ENCODE measurements around the gene APOBEC3A.
"Not testable (repeated sequence)": the region's sequence is repeated elsewhere in the genome, so short reads cannot be mapped to it uniquely, and the experiment has no call there.

APOBEC3A gene

GRCh38 chr22:38981992-38982927 lies 24.9 kb downstream of the APOBEC3A start, which contains the start of gene APOBEC3B:
TSS of gene APOBEC3B (plus strand) at chr22:38982347. CDS start at chr22:38982454, 107 bp downstream.
- peak; percentile 61 for DNase-seq (ENCODE audit: low read depth)

GRCh38 chr22:38984224-38984623 lies 26.8 kb downstream of the APOBEC3A start:
- DNase-seq (ENCODE audit: low read depth): no peak

- peak; percentile 84 for DNase-seq (ENCODE audit: low read depth)
Measured at GRCh38 chr22:38984784-38985757, 27.7 kb downstream of the APOBEC3A start.

DNA sequence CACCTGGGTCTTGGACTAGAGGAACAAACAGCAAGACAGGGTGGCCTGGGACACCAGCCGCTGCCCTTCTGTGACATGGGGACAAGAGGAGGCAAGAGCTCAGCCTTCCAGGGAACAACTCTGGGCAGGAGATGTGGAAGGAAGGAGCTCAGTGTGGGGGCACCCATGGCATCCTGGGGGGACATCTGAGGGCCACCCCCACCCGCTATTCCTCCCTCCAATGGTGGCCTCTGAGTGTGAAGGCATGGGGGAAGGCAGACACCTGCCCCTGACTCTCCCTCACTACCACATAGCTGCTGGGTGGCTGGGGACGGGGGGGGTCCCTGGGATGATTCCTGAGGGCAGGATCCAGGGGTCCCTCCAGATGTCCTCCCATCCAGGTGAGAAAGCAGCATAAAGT lies 29.2 kb downstream of the APOBEC3A start:
- DNase-seq (ENCODE audit: low read depth): no peak

GRCh38 chr22:38987171-38987895 lies 29.9 kb downstream of the APOBEC3A start:
- no peak for DNase-seq (ENCODE audit: low read depth)

GRCh38 chr22:38989466-38989865 lies 32.1 kb downstream of the APOBEC3A start:
- no peak for DNase-seq (ENCODE audit: low read depth)

GRCh38 chr22:38992871-38993371 lies 35.5 kb downstream of the APOBEC3A start:
- DNase-seq (ENCODE audit: low read depth): not testable (repeated sequence)

DNA sequence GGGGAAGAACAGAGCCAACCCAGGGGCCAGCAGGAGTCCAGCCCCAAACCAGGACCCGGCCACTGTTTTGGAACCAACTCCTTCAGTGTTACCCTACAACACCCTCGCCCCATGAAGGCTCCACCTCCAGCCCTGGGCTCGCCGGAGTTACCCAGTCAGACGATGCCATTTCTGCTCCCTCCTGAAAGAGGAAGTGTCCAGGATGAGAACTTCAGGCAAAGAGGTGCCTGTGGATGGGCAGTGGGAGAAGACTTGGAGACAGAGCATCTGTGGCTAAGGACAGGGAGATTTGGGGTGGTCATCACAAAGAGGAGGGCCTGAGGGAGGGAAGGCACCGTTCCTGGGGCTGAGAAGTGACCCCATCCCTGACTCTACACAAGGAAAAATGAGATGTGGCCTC lies 38.7 kb downstream of the APOBEC3A start:
- no peak for DNase-seq (ENCODE audit: low read depth)

- DNase-seq (ENCODE audit: low read depth): no peak
Measured at GRCh38 chr22:38997518-38997917, 40.1 kb downstream of the APOBEC3A start.

DNA sequence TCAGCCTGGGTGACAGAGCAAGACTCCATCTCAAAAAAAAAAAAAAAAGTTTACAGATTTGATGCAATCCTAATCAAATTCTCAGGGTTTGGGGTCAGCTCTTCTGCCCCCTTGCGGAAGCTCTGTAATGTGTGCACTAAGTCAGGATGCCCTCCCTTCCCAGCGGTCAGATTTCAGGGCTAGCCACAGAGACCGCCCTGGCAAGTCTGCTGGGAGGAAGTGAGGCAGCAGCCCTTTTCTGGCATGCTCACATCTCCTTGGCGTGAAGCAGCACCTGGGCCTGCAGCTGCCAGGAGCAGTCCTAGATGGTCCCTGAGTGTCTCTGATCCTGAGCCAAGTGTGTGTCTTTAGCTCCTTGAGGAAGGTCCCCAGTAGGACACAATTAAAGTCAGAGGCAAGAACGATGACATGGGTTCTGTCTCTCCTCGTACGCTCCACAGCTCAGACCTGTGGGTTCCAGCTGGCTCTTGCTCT lies 45.8 kb downstream of the APOBEC3A start:
- DNase-seq (ENCODE audit: low read depth): peak; percentile 50

DNA sequence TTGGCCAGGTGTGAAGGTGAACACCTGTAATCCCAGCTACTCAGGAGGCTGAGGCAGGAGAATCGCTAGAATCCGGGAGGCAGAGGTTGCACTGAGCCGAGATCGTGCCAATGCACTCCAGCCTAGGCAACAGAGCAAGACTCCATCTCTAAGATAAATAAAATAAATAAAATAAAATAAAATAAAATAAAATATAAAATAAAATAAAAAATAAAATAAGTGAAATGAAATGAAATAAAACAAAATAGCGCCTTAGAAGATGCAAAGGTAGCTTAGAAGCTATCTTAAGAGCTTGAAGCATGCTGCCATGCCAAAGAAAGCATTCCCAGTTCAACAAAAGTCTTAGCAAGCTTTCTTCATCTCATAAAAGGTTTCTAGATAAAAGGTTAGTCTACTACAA lies 49.8 kb downstream of the APOBEC3A start:
- no peak for DNase-seq (ENCODE audit: low read depth)

- DNase-seq (ENCODE audit: low read depth): not testable (repeated sequence)
Measured at GRCh38 chr22:39008271-39008850, 51.0 kb downstream of the APOBEC3A start.

DNA sequence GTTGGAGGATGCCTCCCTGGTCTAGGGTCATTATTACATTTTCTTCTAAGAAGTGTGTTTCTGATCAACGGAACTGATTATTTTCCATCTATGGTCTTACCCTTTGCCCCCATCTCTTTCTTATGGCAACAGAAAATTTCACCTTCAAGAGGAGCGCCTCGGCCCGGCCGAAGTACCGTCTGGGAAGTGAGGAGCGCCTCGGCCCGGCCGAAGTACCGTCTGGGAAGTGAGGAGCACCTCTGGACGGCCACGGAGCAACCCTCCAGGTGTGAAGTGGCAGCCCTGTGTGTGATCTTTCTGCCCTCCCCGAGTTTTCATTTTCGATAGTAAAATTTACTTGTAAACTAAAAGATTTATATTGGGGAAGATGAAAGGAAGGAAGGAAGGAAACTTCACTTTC lies 53.5 kb downstream of the APOBEC3A start:
- DNase-seq (ENCODE audit: low read depth): no peak
